GM12891 (cell line): Measurements from ENCODE around the gene RITA1.

Experiments
- POLR2A ChIP-seq: IDR thresholded peaks from 2 replicates; pipeline ENCODE4 v1.6.1; 2011; ENCODE audit warnings: low read depth, low read length, control low read depth
- POLR2AphosphoS5 ChIP-seq: IDR thresholded peaks from 2 replicates; pipeline ENCODE4 v1.6.1; 2011; ENCODE audit warnings: low read depth, low read length, control low read depth
- SPI1 ChIP-seq: IDR thresholded peaks from 2 replicates; pipeline ENCODE4 v1.6.1; 2011; ENCODE audit warnings: low read depth, low read length, control low read depth

DNA sequence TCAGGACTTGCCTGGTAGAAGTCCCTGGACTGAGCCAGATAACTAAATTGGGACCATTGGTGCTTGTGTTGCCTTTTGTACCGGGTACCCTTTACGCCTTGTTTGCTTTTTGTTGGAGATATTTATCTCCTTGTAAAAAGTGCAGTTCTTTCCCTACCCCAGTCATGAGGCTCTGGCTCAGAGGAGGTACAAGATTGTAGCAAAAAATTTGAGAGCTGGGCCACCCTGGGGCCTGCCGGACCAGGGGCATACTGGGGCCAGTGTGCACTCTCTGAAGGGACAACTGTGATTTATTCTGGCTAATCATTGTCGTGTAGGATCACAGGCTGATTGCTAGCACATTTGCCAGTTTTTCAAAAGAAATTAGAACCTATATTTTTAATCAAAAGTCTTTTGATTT, 49.0 kb downstream of the RITA1 start:
- TF ChIP-seq POLR2AphosphoS5 (no peak), POLR2A (no peak), SPI1 (no peak)
